ENCODE measurements around the gene KNSTRN. TPM values are rescaled to one million over a fixed set of nuclear protein-coding genes. Genes with fewer than 3 reads are reported as not detected.

KNSTRN gene
- total and polyA plus RNA-seq, 4 donors = 3.4 to 28.1 (median 8.9) TPM

GRCh38 chr15:40379853-40380252 lies 2.7 kb upstream of the KNSTRN start:
- H3K4me1 ChIP-seq (ENCODE audit: control insufficient read depth in 4 of 4, insufficient read depth in 4 of 4, low read length in 3 of 4) = peaks cover 6 to 23% (median 20%) of the 10 kb centered on the region in 4 donors
- no peak for DNase-seq (ENCODE audit: low spot score)
- H3K9ac ChIP-seq (ENCODE audit: low read depth in 1 of 2, low read length in 2 of 2) = no peak overlapping the region
- H3K9me3 ChIP-seq (ENCODE audit: control insufficient read depth in 4 of 4, low read length in 3 of 4) = no peaks in the 10 kb centered on the region
- no peak overlapping the region for H3K4me3 ChIP-seq (ENCODE audit: low read depth in 1 of 3, low read length in 3 of 3)
- H3K27ac ChIP-seq (ENCODE audit: low read depth in 1 of 2, low read length in 2 of 2) = peak overlapping the region in 1 of 2 donors; percentile 34
- H3K27me3 ChIP-seq (ENCODE audit: control insufficient read depth in 4 of 4, insufficient read depth in 4 of 4, low read length in 3 of 4) = no peaks in the 10 kb centered on the region
- peak; percentile 56 for TF ChIP-seq YY1 (IDR thresholded peaks at IDR 0.05)
- TF ChIP-seq EGR1 (IDR thresholded peaks at IDR 0.05; ENCODE audit: low read depth in 2 of 2) = peak in 1 of 2 donors; percentile 11
- TF ChIP-seq RXRA (IDR thresholded peaks at IDR 0.05) = peak in 1 of 2 donors; percentile 61
- TF ChIP-seq ATF3 (IDR thresholded peaks at IDR 0.05) = no peak
- TF ChIP-seq TAF1 (conservative IDR thresholded peaks at IDR 0.05) = no peak
- TF ChIP-seq HNF4A (conservative IDR thresholded peaks at IDR 0.05) = peak in 1 of 2 donors; percentile 52
- TF ChIP-seq SP1 (IDR thresholded peaks at IDR 0.05) = no peak
- TF ChIP-seq RAD21 (IDR thresholded peaks at IDR 0.05) = no peak
- no peaks in the 10 kb centered on the region for H3K36me3 ChIP-seq (ENCODE audit: control insufficient read depth in 4 of 4, insufficient read depth in 3 of 4, low read depth in 1 of 4, low read length in 3 of 4)
- WGBS = 17% methylated on average over 4 of the region's 4 CpGs

GRCh38 chr15:40380636-40381035 lies 1.9 kb upstream of the KNSTRN start:
- Histone ChIP-seq H3K9me3 (ENCODE audit: control insufficient read depth in 4 of 4, low read length in 3 of 4) (no peaks in the 10 kb centered on the region), H3K4me1 (ENCODE audit: control insufficient read depth in 4 of 4, insufficient read depth in 4 of 4, low read length in 3 of 4) (peaks cover 6 to 23% (median 20%) of the 10 kb centered on the region in 4 donors), H3K27ac (ENCODE audit: low read depth in 1 of 2, low read length in 2 of 2) (no peak overlapping the region), H3K36me3 (ENCODE audit: control insufficient read depth in 4 of 4, insufficient read depth in 3 of 4, low read depth in 1 of 4, low read length in 3 of 4) (no peaks in the 10 kb centered on the region), H3K4me3 (ENCODE audit: low read depth in 1 of 3, low read length in 3 of 3) (no peak overlapping the region), H3K9ac (ENCODE audit: low read depth in 1 of 2, low read length in 2 of 2) (no peak overlapping the region), H3K27me3 (ENCODE audit: control insufficient read depth in 4 of 4, insufficient read depth in 4 of 4, low read length in 3 of 4) (no peaks in the 10 kb centered on the region)
- 97% methylated on average over 10 of the region's 10 CpGs for WGBS
- no peak for TF ChIP-seq ZBTB33 (IDR thresholded peaks at IDR 0.05)
- no peak for TF ChIP-seq CTCF (IDR thresholded peaks at IDR 0.05; ENCODE audit: low read depth, low read length, missing input control)
- TF ChIP-seq EGR1 (IDR thresholded peaks at IDR 0.05; ENCODE audit: low read depth in 2 of 2) = no peak
- TF ChIP-seq NR2F2 (IDR thresholded peaks at IDR 0.05) = no peak
- no peak for TF ChIP-seq GABPA (IDR thresholded peaks at IDR 0.05 in 1 of 2, conservative IDR thresholded peaks at IDR 0.05 in 1 of 2)
- TF ChIP-seq FOXA1 (IDR thresholded peaks at IDR 0.05) = no peak
- TF ChIP-seq RXRA (IDR thresholded peaks at IDR 0.05) = no peak
- TF ChIP-seq MAX (IDR thresholded peaks at IDR 0.05) = no peak
- TF ChIP-seq SP1 (IDR thresholded peaks at IDR 0.05) = no peak
- DNase-seq (ENCODE audit: low spot score) = no peak

Data from liver (tissue), 9 donors.